Nephron progenitor cell (in vitro differentiated cells): ENCODE measurements around the gene CCSER2.

Source experiments
- DNase-seq: peaks from one replicate; pipeline ENCODE4 v3.0.0; 2021
- H3K27ac Mint-ChIP-seq: 2 replicates; pipeline ENCODE4 v1.8.0; 2021; ENCODE audit warnings: mild to moderate bottlenecking, moderate library complexity, mixed read lengths
- H3K27me3 Mint-ChIP-seq: 2 replicates; pipeline ENCODE4 v1.8.0; 2021; ENCODE audit warnings: mild to moderate bottlenecking, low read depth, mixed read lengths; ENCODE audit not compliant: poor library complexity
- H3K36me3 Mint-ChIP-seq: 2 replicates; pipeline ENCODE4 v1.8.0; 2021; ENCODE audit warnings: low read depth, mixed read lengths
- H3K4me1 Mint-ChIP-seq: 2 replicates; pipeline ENCODE4 v1.8.0; 2021; ENCODE audit warnings: mixed read lengths
- H3K4me3 Mint-ChIP-seq: 2 replicates; pipeline ENCODE4 v1.8.0; 2021; ENCODE audit warnings: mild to moderate bottlenecking, moderate library complexity, mixed read lengths
- H3K9me3 Mint-ChIP-seq: 2 replicates; pipeline ENCODE4 v1.8.0; 2021; ENCODE audit warnings: mild to moderate bottlenecking, moderate library complexity, mixed read lengths
- CTCF ChIP-seq: fragments of 200-600 bp; sonication (generic); IDR thresholded peaks from 2 replicates; pipeline ENCODE4 v1.5.0; 2021; ENCODE audit warnings: antibody characterized with exemption

CCSER2 gene

GRCh38 chr10:84374455-84374854 lies 46.1 kb downstream of the CCSER2 start:
- no peak for TF ChIP-seq CTCF
- DNase-seq, result no peak
- H3K4me1 Mint-ChIP-seq, result no peaks in the 10 kb centered on the region
- peaks cover 28% of the 10 kb centered on the region for H3K36me3 Mint-ChIP-seq
- no peak overlapping the region for H3K4me3 Mint-ChIP-seq
- no peak overlapping the region for H3K27ac Mint-ChIP-seq
- no peaks in the 10 kb centered on the region for H3K27me3 Mint-ChIP-seq
- no peaks in the 10 kb centered on the region for H3K9me3 Mint-ChIP-seq

- H3K36me3 Mint-ChIP-seq, result peaks cover 32% of the 10 kb centered on the region
- no peak overlapping the region for H3K4me3 Mint-ChIP-seq
- DNase-seq, result peak; percentile 19
- no peaks in the 10 kb centered on the region for H3K27me3 Mint-ChIP-seq
- no peaks in the 10 kb centered on the region for H3K9me3 Mint-ChIP-seq
- no peaks in the 10 kb centered on the region for H3K4me1 Mint-ChIP-seq
- H3K27ac Mint-ChIP-seq, result no peak overlapping the region
- TF ChIP-seq CTCF, result peak; percentile 61
Observed at GRCh38 chr10:84375011-84375410, 46.6 kb downstream of the CCSER2 start.

GRCh38 chr10:84375881-84376280 lies 47.5 kb downstream of the CCSER2 start:
- Mint-ChIP-seq H3K36me3 (peaks cover 40% of the 10 kb centered on the region), H3K27me3 (no peaks in the 10 kb centered on the region), H3K4me1 (no peaks in the 10 kb centered on the region), H3K27ac (no peak overlapping the region), H3K4me3 (no peak overlapping the region), H3K9me3 (peaks cover 5% of the 10 kb centered on the region)
- no peak for DNase-seq
- no peak for TF ChIP-seq CTCF

- H3K4me3 Mint-ChIP-seq, result no peak overlapping the region
- H3K36me3 Mint-ChIP-seq, result peaks cover 92% of the 10 kb centered on the region
- H3K27ac Mint-ChIP-seq, result no peak overlapping the region
- H3K4me1 Mint-ChIP-seq, result no peaks in the 10 kb centered on the region
- peaks cover 60% of the 10 kb centered on the region for H3K9me3 Mint-ChIP-seq
- peaks cover 4% of the 10 kb centered on the region for H3K27me3 Mint-ChIP-seq
- TF ChIP-seq CTCF, result no peak
- no peak for DNase-seq
Observed at GRCh38 chr10:84388148-84388547, 59.8 kb downstream of the CCSER2 start.

GRCh38 chr10:84390364-84390763 lies 62.0 kb downstream of the CCSER2 start:
- peaks cover 90% of the 10 kb centered on the region for H3K36me3 Mint-ChIP-seq
- DNase-seq, result no peak
- no peak overlapping the region for H3K27ac Mint-ChIP-seq
- H3K4me1 Mint-ChIP-seq, result no peaks in the 10 kb centered on the region
- H3K4me3 Mint-ChIP-seq, result no peak overlapping the region
- TF ChIP-seq CTCF, result no peak
- H3K27me3 Mint-ChIP-seq, result peaks cover 4% of the 10 kb centered on the region
- H3K9me3 Mint-ChIP-seq, result peaks cover 49% of the 10 kb centered on the region

GRCh38 chr10:84391326-84391725 lies 62.9 kb downstream of the CCSER2 start:
- Mint-ChIP-seq H3K4me3 (no peak overlapping the region), H3K36me3 (peaks cover 90% of the 10 kb centered on the region), H3K9me3 (peaks cover 46% of the 10 kb centered on the region), H3K4me1 (no peaks in the 10 kb centered on the region), H3K27ac (no peak overlapping the region), H3K27me3 (peaks cover 4% of the 10 kb centered on the region)
- no peak for TF ChIP-seq CTCF
- DNase-seq, result no peak
